Transverse colon (tissue), 4 donors: ENCODE measurements around the gene B4GALNT4.

Experiments
- EP300 ChIP-seq: sonication (generic); formaldehyde crosslinking; IDR thresholded peaks from one replicate; pipeline ENCODE4 v1.6.1; 2017; ENCODE audit warnings: antibody characterized with exemption, low read depth
- POLR2A ChIP-seq: fragments of 450-650 bp; IDR thresholded peaks from one replicate; pipeline ENCODE4 v1.6.1; 2016; ENCODE audit warnings: antibody characterized with exemption, mild to moderate bottlenecking, moderate library complexity
- POLR2AphosphoS5 ChIP-seq, 3 donors: sonication (generic); formaldehyde crosslinking; IDR thresholded peaks; one replicate each; pipeline ENCODE4 v1.6.1; 2016; ENCODE audit warnings: antibody characterized with exemption in 3 of 3
- TF ChIP-seq, protein P1 (sequence below), 5 experiments: fragments of 200-600 bp in 3 of 5; fragments of 450-650 bp in 2 of 5; sonication (generic) in 3 of 5; IDR thresholded peaks; 1 replicate in 2 of 5; 2 replicates in 3 of 5; pipeline ENCODE4 v1.5.1; 2016 to 2017; ENCODE audit warnings: antibody characterized with exemption in 5 of 5, inconsistent platforms in 3 of 5, mild to moderate bottlenecking in 2 of 5, moderate library complexity in 1 of 5

DNA sequence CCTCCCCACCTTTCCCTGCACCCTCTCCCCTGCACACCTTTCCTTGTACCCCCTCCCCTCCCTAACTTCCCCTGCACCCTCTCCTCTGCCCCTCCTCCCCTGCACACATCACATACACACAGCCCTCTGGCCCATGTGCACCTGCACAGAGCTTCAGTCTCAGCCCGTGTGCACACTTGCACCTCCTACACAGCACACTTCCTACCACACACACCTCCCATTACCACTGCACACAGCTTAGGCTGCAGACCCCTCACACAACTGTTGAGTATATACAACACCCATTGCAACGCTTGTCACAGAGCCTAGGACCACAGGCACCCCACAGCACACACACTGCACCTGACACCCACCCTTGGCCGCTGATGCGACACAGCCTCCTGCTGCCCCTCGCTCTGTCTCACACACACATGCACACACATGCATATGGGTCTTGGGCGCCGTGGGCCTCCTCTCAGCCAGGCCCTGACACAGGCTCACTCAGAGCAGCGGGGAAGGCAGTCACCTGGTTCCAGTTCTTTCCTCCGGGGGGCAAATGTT, 45.1 kb downstream of the B4GALNT4 start:
- TF ChIP-seq, protein P1, sequence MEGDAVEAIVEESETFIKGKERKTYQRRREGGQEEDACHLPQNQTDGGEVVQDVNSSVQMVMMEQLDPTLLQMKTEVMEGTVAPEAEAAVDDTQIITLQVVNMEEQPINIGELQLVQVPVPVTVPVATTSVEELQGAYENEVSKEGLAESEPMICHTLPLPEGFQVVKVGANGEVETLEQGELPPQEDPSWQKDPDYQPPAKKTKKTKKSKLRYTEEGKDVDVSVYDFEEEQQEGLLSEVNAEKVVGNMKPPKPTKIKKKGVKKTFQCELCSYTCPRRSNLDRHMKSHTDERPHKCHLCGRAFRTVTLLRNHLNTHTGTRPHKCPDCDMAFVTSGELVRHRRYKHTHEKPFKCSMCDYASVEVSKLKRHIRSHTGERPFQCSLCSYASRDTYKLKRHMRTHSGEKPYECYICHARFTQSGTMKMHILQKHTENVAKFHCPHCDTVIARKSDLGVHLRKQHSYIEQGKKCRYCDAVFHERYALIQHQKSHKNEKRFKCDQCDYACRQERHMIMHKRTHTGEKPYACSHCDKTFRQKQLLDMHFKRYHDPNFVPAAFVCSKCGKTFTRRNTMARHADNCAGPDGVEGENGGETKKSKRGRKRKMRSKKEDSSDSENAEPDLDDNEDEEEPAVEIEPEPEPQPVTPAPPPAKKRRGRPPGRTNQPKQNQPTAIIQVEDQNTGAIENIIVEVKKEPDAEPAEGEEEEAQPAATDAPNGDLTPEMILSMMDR (IDR thresholded peaks at IDR 0.05): no peak
- TF ChIP-seq EP300 (no peak), POLR2A (no peak), POLR2AphosphoS5 (IDR thresholded peaks at IDR 0.05) (no peak)
